Measurements from ENCODE around the gene PPARA.
A peak's percentile ranks its signal among the peaks of the same experiment; 100 is the strongest.
"Not testable (repeated sequence)": the region's sequence is repeated elsewhere in the genome, so short reads cannot be mapped to it uniquely, and the experiment has no call there.

Gene PPARA

DNA sequence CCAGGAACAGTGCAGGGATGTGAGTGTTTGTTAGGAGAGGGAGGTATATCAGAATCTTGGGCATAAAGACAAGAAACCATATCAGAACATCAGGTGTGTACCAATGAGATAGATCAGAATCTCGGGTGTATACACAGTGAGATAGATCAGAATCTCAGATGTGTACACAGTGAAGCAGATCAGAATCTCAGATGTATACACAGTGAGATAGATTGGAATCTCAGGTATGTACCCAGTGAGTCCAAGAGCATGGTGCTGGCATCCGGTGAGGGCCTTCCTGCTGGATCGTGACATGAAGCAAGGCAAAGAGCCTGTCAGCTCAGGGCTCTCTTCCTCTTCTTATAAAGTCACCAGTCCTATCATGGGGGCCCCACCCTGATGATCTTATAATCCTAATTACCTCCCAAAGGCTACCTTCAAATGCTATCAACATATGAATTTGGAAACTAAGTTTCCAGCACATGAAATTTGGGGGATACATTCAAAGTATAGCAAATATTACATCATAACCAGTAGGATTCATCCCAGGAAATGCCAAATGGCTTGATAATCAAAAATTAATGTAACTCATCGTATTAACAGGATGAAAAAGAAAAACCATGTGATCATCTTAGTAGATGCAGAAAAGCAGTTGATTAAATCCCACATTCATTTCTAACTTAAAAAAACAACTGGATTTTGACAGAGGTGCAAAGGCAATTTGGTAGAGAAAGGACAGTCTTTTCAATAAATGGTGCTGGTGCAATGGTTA lies 28.6 kb downstream of the PPARA start:
- DNase-seq, result no peak

- DNase-seq, result no peak
These were observed 29.4 kb downstream of the PPARA start for GRCh38 chr22:46179748-46180147.

DNA sequence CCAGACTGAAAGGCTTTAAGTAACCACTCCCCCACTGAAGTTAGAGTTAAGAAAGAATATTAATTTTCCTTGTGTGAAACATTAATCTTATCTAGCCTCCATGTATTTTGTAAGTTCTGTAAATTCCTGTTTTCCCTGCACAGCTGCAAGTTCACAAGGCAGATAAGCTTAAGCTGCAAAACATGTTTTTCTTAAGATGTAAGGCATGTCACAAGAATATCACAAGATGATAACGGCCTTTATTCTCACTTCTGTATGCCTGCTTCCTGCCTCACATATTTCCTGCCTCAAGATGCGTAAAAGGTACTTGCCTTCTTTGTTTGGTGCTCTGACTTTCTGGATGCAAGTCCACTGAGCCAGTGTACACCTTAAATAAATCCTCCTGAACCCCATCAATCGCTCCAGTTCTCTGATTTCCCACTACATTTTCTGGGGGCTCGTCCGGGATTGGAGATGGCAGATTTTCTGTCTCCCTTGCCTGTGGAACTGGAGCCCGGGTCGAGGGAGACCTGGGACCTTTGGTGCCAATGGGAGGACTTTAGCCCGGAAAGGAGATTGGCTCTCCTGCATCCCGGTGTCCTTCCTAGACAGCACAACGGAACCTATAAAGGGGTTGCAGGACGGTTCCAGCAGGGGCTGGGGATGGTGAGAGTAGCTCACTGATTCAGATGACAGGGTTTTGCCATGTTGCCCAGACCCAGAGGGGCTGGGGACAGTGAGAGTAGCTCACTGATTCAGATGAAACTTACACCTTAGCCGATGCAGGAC lies 30.2 kb downstream of the PPARA start:
- DNase-seq, result peak; percentile 20

- DNase-seq, result no peak
These were observed 33.4 kb downstream of the PPARA start for GRCh38 chr22:46183733-46184132.

DNA sequence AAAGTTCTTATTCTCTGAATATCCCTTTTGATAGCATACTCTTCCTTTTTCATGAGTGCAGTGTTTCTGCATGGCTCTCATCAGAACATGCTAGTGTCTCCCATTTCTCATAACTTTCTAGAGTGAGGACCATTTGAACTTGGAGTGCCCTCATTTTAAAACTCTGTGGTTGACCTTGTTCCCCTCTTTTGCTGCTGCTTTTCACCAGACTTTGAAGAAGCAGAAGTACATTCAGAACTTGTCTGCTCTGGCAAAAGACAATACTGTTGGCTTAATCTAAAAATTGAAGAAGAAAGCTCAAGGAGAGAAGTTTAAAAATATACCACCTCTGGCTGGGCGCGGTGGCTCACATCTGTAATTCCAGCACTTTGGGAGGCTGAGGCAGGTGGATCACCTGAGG lies 35.0 kb downstream of the PPARA start:
- DNase-seq, result no peak

DNA sequence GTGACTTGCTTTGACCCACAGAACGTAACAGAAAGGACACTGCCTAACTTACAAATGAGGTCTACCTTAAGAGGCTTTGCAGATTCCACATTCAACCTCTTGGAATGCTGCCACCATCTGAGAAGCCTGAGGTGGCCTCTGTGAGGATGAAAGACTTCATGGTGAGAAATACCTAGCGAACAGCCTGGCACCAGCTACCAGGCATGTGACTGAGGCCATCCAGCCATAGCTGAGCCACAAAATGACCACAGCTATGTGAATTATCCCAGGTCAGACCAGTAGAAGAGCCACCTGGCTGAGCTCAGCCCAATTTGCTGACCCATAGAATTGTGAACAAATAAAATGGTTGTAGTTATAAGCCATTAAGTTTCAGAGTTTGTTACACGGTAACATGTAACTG lies 37.5 kb downstream of the PPARA start:
- DNase-seq, result no peak

GRCh38 chr22:46192210-46192993 lies 42.1 kb downstream of the PPARA start:
- no peak for DNase-seq

DNA sequence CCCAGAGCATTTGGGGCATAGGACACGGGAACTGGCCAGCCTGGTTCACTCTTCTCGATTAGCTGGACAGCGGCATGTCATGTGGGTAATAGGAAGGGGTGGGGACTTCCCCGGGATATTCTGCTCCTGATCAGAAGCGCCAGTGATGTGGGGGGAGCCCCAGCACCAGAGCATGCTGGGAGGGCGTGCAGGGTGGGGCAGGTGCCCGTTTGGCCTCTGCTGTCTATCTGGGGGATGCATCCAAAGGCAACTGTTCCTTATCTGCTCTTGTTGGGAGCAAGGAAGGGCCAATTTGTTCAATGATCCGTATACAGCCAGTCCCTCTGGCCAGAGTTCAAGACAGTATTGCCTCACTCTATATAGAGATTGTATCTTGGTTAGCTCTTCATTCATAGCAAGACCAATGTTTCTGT lies 43.6 kb downstream of the PPARA start:
- no peak for DNase-seq

- DNase-seq, result no peak
These were observed 45.3 kb downstream of the PPARA start for GRCh38 chr22:46195487-46196165.

DNA sequence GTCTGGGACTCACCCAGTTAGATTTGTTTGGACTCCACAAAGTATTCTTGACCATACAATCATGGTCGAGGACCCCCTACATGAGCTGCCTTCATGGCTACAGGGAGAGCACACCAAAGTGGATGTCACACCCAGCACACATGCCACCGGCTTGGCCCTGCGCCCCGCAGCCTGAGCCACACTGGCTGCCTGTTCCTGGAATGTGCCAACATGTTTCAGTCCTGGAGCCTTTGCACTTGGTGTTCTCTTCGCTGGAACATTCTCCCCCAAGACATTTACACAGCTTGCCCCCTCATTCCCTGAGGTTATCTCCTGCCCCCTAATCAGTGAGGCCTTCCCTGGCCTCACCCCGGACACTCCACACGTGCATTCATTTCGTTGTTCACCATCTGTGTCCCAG lies 46.0 kb downstream of the PPARA start:
- no peak for DNase-seq

GRCh38 chr22:46198274-46198673 lies 47.9 kb downstream of the PPARA start:
- DNase-seq, result no peak

- DNase-seq, result not testable (repeated sequence)
These were observed 48.5 kb downstream of the PPARA start for GRCh38 chr22:46198806-46199205.

DNA sequence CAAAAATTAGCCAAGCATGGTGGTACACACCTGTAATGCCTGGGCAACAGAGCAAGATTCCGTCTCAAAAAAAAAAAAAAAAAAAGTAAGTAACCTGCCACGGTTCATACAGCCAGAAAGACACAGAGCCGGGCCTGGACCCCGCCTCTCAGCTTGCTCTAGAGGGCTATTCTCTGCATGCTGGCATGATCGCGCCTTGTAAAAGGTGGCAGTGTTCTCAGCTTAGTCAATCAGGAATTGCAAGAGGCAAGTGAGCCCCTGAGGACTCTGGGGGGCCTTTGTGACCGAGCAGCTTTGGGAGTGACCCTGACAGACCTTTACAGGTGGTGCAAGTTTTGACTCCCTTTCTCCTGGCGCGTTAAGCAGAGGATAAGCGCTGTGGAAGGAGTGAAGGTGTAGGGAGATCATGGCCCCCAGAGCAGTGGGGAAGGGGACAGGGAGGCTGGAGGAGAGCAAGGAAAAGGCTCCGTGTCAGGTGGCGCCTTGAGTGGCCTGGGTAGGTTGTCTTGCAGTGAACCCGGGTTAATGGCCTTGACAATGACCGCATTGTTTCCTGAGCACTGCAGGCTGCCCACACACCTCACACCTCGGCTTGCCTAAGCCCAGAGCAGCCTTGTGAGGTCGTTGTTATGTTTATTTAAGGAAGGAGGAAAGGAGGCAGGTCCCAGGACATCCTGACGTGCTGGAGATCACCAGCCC lies 50.9 kb downstream of the PPARA start:
- no peak for DNase-seq

DNA sequence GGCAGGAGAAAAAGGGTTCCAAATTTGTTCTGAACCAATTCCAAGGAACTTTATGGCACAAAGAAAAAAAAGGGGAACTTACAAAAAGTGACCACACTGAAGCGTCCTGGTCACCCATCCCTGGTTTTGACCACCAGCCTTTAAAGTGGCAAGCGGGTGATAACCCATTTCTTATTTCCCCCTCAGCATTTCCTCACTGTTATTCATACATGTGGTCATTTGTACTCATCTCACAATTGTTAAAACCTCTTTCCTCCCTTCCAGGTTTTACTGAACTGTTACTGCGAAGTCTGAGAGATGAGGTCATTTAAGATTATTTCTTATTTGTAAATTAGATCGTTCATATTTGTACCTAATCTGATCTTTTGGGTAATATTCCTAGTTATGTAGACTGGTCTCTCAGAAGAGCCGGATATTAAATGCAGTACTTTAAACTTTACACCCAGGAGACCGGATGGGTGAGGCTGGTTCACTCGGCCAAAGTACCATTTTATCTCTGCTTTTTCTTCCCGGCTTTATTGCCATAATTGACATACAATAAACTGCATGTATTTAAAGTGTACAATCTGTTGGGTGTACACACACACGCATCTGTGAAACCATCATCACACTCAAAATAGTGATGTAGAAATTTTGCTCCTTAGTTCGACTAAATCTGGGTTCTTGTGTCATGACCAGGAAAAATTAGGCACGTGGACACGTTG lies 52.7 kb downstream of the PPARA start:
- no peak for DNase-seq

DNA sequence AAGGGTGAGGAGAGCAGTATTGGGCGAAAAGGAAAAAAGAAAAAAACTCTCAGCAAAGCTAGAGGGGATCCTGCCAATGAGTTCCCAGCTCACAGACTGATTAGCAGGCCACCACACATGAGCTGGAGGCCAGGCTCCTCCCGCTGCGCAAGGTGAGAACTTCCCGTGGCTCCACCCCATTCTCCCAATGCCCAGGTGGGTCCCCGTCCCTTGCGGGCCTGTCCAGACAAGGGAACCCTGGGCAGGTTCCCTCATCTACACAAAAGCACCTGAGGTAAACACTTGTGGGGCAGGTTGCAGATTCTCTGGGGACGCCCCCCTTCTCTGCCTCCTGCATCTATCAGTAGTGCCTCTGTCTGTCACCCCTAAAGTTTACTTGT lies 53.3 kb downstream of the PPARA start:
- DNase-seq, result no peak

DNA sequence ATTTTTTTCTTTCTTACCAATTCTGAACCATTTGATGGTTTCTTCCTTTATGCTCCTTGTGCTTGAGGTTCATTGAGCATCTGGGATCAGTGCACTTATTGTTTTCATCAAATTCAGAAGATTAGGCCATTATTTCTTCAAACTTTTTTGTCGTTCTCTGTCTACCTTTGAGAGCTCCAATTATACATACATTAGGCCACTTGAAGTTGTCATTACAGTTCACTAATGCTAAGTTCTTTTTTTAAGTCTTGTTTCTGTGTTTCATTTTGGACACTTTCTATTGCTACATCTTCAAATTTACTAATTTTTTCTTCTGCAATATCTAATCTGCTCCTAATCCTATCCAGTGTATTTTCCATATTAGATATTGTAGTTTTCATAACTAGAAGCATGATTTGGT lies 58.9 kb downstream of the PPARA start:
- DNase-seq, result no peak

GRCh38 chr22:46212195-46212594 lies 61.9 kb downstream of the PPARA start:
- DNase-seq, result peak; percentile 12

DNA sequence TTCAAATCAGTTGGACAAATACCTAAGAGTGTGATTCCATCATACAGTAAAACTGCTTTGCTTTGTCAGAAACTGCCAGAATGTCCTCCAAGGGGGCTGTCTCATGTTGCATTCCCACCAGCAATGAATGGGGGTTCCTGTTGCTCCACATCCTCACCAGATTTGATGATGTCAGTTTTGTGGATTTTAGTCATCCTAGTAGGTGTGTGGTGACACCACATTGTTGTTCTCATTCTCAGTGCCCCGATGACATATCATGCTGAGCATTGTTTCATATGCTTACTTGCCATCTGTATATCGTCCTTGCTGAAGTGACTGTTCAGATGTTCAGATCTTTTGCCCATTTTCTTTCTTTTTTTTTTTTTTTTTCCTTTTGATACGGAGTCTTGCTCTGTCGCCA lies 62.7 kb downstream of the PPARA start:
- DNase-seq, result peak; percentile 27

DNA sequence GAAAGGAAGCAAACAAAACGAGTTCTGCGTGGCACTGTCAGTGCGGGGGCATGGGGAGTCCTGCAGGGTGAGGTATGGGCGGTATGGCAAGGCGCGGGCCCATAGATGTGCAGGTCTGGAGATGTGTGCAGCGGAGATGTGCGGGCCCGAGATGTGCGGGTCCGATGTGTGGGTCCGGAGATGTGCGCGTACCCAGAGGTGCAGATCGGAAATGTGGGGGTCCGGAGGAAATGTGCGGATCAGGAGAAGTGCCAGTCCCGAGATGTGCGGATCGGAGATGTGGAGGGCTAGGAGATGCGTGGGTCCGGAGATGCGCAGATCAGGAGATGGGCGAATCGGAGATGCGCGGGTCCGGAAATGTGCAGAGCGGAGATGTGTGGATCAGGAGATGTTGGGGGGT lies 63.8 kb downstream of the PPARA start:
- no peak for DNase-seq

GRCh38 chr22:46214616-46215015 lies 64.3 kb downstream of the PPARA start:
- no peak for DNase-seq

DNA sequence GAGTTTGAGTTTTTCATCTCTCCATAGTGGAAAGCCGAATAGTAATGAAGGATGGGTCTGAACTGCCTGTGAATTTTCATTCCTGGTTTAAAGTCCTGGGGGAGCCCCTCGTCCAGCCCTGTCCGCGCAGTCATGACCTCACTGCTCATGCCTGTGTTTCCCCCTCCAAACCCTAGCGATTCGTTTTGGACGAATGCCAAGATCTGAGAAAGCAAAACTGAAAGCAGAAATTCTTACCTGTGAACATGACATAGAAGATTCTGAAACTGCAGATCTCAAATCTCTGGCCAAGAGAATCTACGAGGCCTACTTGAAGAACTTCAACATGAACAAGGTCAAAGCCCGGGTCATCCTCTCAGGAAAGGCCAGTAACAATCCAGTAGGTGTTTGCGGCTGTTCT lies 69.3 kb downstream of the PPARA start:
- no peak for DNase-seq

DNA sequence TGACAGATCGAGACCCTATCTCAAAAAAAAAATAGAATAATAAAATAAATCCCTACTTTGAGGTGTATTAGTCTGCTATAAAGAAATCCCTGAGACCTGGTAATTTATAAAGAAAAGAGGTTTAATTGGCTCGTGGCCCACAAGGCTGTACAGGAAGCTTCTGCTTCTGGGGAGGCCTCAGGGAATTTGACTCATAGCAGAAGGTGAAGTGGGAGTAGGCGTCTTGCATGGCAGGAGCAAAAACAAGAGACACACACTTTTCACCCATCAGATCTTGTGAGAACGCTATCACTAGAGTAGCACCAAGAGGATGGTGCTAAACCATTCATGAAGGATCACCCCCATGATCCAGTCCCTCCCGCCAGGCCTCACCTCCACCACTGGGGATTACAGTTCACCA lies 70.6 kb downstream of the PPARA start:
- DNase-seq, result peak; percentile 14

Data from activated CD4-positive, alpha-beta T cell treated with anti-CD3 and anti-CD28 coated beads for 48 hours (primary cell).